HEK293 (cell line): ENCODE data around the gene XPO1.

Source experiments
- CTCF ChIA-PET: fragments of 350-600 bp; formaldehyde crosslinking; extraction: SDS; loops from one replicate; lab custom pipeline; 2021; ENCODE audit warnings: antibody characterized with exemption; lab: Yijun Ruan, JAX
- POLR2A ChIA-PET: fragments of 300-600 bp; formaldehyde crosslinking; extraction: SDS; loops from one replicate; lab custom pipeline; 2020; ENCODE audit warnings: antibody characterized with exemption, inconsistent platforms; lab: Yijun Ruan, JAX
- H3K27ac ChIP-seq: fragments of 200-500 bp; sonication (Bioruptor generic); 2 replicates; pipeline ENCODE4 v1.5.1; 2014; ENCODE audit warnings: low read depth, low read length, control low read depth, inconsistent platforms; ENCODE audit errors: extremely low read depth
- H3K36me3 ChIP-seq, 2 experiments: fragments of 200-500 bp in 1 of 2; sonication (Bioruptor generic) in 1 of 2; 1 replicate in 1 of 2; 2 replicates in 1 of 2; pipeline ENCODE4 v1.5.1; 2014 to 2017; ENCODE audit warnings: inconsistent platforms in 2 of 2, low read length in 2 of 2; ENCODE audit not compliant: control insufficient read depth in 2 of 2, insufficient read depth in 1 of 2
- H3K4me1 ChIP-seq: fragments of 200-500 bp; sonication (Bioruptor generic); 2 replicates; pipeline ENCODE4 v1.5.1; 2014; ENCODE audit warnings: mild to moderate bottlenecking, low read length, inconsistent platforms; ENCODE audit not compliant: control insufficient read depth, insufficient read depth
- H3K4me3 ChIP-seq: 2 replicates; pipeline ENCODE4 v1.5.1; 2011; ENCODE audit warnings: low read depth, mild to moderate bottlenecking, control low read depth, low read length, moderate library complexity
- H3K9me3 ChIP-seq: fragments of 200-500 bp; sonication (Bioruptor generic); 2 replicates; pipeline ENCODE4 v1.5.1; 2014; ENCODE audit warnings: low read depth, low read length, inconsistent platforms; ENCODE audit not compliant: control insufficient read depth, insufficient read depth
- IKZF3 ChIP-seq: fragments of 450-650 bp; IDR thresholded peaks from 2 replicates; pipeline ENCODE4 v1.5.0; 2018; ENCODE audit warnings: missing biosample characterization, mild to moderate bottlenecking, missing genetic modification characterization, moderate library complexity
- KLF1 ChIP-seq: fragments of 450-650 bp; formaldehyde crosslinking; IDR thresholded peaks from 2 replicates; pipeline ENCODE4 v1.5.1; 2016; ENCODE audit warnings: missing biosample characterization, missing genetic modification characterization
- PBX3 ChIP-seq: sonication (generic); formaldehyde crosslinking; IDR thresholded peaks from 2 replicates; pipeline ENCODE4 v1.8.1; 2022; ENCODE audit warnings: mild to moderate bottlenecking, moderate library complexity, missing genetic modification reagents
- SP7 ChIP-seq: fragments of 450-650 bp; formaldehyde crosslinking; IDR thresholded peaks from 2 replicates; pipeline ENCODE4 v1.5.1; 2016; ENCODE audit warnings: missing biosample characterization, missing genetic modification characterization
- TRIM28 ChIP-seq: IDR thresholded peaks from 2 replicates; pipeline ENCODE4 v1.6.1; 2011; ENCODE audit warnings: low read length, control low read depth, borderline replicate concordance
- ZNF112 ChIP-seq: fragments of 450-650 bp; formaldehyde crosslinking; IDR thresholded peaks from 2 replicates; pipeline ENCODE4 v1.5.0; 2017; ENCODE audit warnings: missing biosample characterization, missing genetic modification characterization
- ZNF114 ChIP-seq: fragments of 450-650 bp; formaldehyde crosslinking; IDR thresholded peaks from 2 replicates; pipeline ENCODE4 v1.5.0; 2017; ENCODE audit warnings: missing biosample characterization, missing genetic modification characterization
- ZNF132 ChIP-seq: fragments of 450-650 bp; formaldehyde crosslinking; IDR thresholded peaks from 2 replicates; pipeline ENCODE4 v1.5.1; 2017; ENCODE audit warnings: missing biosample characterization, missing genetic modification characterization, borderline replicate concordance
- ZNF16 ChIP-seq: fragments of 450-650 bp; formaldehyde crosslinking; IDR thresholded peaks from 2 replicates; pipeline ENCODE4 v1.5.1; 2016; ENCODE audit warnings: low read depth, missing biosample characterization, missing genetic modification characterization
- ZNF174 ChIP-seq: fragments of 450-650 bp; formaldehyde crosslinking; IDR thresholded peaks from 2 replicates; pipeline ENCODE4 v1.5.0; 2017; ENCODE audit warnings: missing biosample characterization, mild to moderate bottlenecking, missing genetic modification characterization
- ZNF202 ChIP-seq: fragments of 450-650 bp; formaldehyde crosslinking; IDR thresholded peaks from 2 replicates; pipeline ENCODE4 v1.5.1; 2016; ENCODE audit warnings: missing biosample characterization, missing genetic modification characterization, borderline replicate concordance
- ZNF211 ChIP-seq: fragments of 450-650 bp; formaldehyde crosslinking; IDR thresholded peaks from 2 replicates; pipeline ENCODE4 v1.5.1; 2016; ENCODE audit warnings: low read depth, missing biosample characterization, missing genetic modification characterization
- ZNF280C ChIP-seq: fragments of 450-650 bp; formaldehyde crosslinking; IDR thresholded peaks from 2 replicates; pipeline ENCODE4 v1.5.1; 2016; ENCODE audit warnings: missing biosample characterization, missing genetic modification characterization
- ZNF311 ChIP-seq: fragments of 450-650 bp; formaldehyde crosslinking; IDR thresholded peaks from 2 replicates; pipeline ENCODE4 v1.5.1; 2017; ENCODE audit warnings: missing biosample characterization, missing genetic modification characterization, borderline replicate concordance
- ZNF341 ChIP-seq: fragments of 450-650 bp; formaldehyde crosslinking; IDR thresholded peaks from 2 replicates; pipeline ENCODE4; 2016; ENCODE audit warnings: low read depth, missing biosample characterization, missing genetic modification characterization
- ZNF391 ChIP-seq: fragments of 450-650 bp; formaldehyde crosslinking; IDR thresholded peaks from 2 replicates; pipeline ENCODE4 v1.5.1; 2016; ENCODE audit warnings: low read depth, missing biosample characterization, missing genetic modification characterization, borderline replicate concordance
- ZNF473 ChIP-seq: fragments of 450-650 bp; formaldehyde crosslinking; IDR thresholded peaks from 2 replicates; pipeline ENCODE4 v1.5.1; 2017; ENCODE audit warnings: missing biosample characterization, missing genetic modification characterization
- ZNF488 ChIP-seq: fragments of 450-650 bp; formaldehyde crosslinking; IDR thresholded peaks from 2 replicates; pipeline ENCODE4 v1.5.1; 2016; ENCODE audit warnings: missing biosample characterization, missing genetic modification characterization
- ZNF544 ChIP-seq: fragments of 450-650 bp; formaldehyde crosslinking; IDR thresholded peaks from 2 replicates; pipeline ENCODE4 v1.5.0; 2017; ENCODE audit warnings: missing biosample characterization, missing genetic modification characterization
- ZNF580 ChIP-seq: fragments of 450-650 bp; formaldehyde crosslinking; IDR thresholded peaks from 2 replicates; pipeline ENCODE4 v1.5.1; 2016; ENCODE audit warnings: missing biosample characterization, missing genetic modification characterization
- ZNF626 ChIP-seq: fragments of 450-650 bp; sonication (Bioruptor Pico); formaldehyde crosslinking; IDR thresholded peaks from 2 replicates; pipeline ENCODE4 v1.5.1; 2018; ENCODE audit warnings: missing biosample characterization, missing genetic modification characterization, inconsistent platforms
- ZNF664 ChIP-seq: fragments of 450-650 bp; formaldehyde crosslinking; IDR thresholded peaks from 2 replicates; pipeline ENCODE4 v1.5.1; 2016; ENCODE audit warnings: missing biosample characterization, missing genetic modification characterization
- ZNF692 ChIP-seq: fragments of 450-650 bp; formaldehyde crosslinking; IDR thresholded peaks from 2 replicates; pipeline ENCODE4 v1.5.1; 2016; ENCODE audit warnings: missing biosample characterization, missing genetic modification characterization
- ZSCAN16 ChIP-seq: fragments of 450-650 bp; formaldehyde crosslinking; IDR thresholded peaks from 2 replicates; pipeline ENCODE4 v1.5.1; 2016; ENCODE audit warnings: missing biosample characterization, missing genetic modification characterization
- ZSCAN18 ChIP-seq: fragments of 450-650 bp; formaldehyde crosslinking; IDR thresholded peaks from 2 replicates; pipeline ENCODE4 v1.5.1; 2016; ENCODE audit warnings: missing biosample characterization, missing genetic modification characterization

The XPO1 gene

GRCh38 chr2:61504949-61505348 is 33.2 kb downstream of the XPO1 start (continued):
- no peak for TF ChIP-seq ZNF626 (tag by site-specific recombination)

GRCh38 chr2:61499060-61499459 is 39.1 kb downstream of the XPO1 start:
- H3K4me1 ChIP-seq = no peaks in the 10 kb centered on the region
- no peak overlapping the region for H3K27ac ChIP-seq
- no peak overlapping the region for H3K4me3 ChIP-seq
- POLR2A ChIA-PET = no interaction called here
- peaks cover 91 to 93% of the 10 kb centered on the region in 2 experiments for H3K36me3 ChIP-seq
- CTCF ChIA-PET = no interaction called here
- TF ChIP-seq IKZF3 (tag by site-specific recombination) (no peak), ZNF580 (no peak), SP7 (no peak), ZNF391 (tag by site-specific recombination) (no peak), ZNF341 (tag by site-specific recombination) (no peak), ZNF692 (tag by site-specific recombination) (no peak), ZNF544 (tag by site-specific recombination) (no peak), ZNF211 (tag by site-specific recombination) (no peak), ZNF114 (tag by site-specific recombination) (no peak), ZNF16 (tag by site-specific recombination) (no peak), ZNF311 (no peak), ZSCAN16 (no peak), TRIM28 (no peak), ZNF132 (tag by site-specific recombination) (no peak), ZNF664 (tag by site-specific recombination) (no peak), ZNF488 (no peak), PBX3 (CRISPR knock-in tag) (no peak)
- H3K9me3 ChIP-seq = no peaks in the 10 kb centered on the region

GRCh38 chr2:61493523-61493942 is 44.6 kb downstream of the XPO1 start:
- no peak overlapping the region for H3K27ac ChIP-seq
- H3K36me3 ChIP-seq = peaks cover 93 to 99% of the 10 kb centered on the region in 2 experiments
- H3K4me3 ChIP-seq = no peak overlapping the region
- ChIA-PET POLR2A (no interaction called here), CTCF (no interaction called here)
- no peaks in the 10 kb centered on the region for H3K9me3 ChIP-seq
- H3K4me1 ChIP-seq = no peaks in the 10 kb centered on the region
- TF ChIP-seq KLF1 (tag by site-specific recombination) = no peak
- no peak for TF ChIP-seq ZNF211 (tag by site-specific recombination)
- TF ChIP-seq ZNF112 = no peak
- no peak for TF ChIP-seq ZSCAN18 (tag by site-specific recombination)
- TF ChIP-seq ZNF488 = no peak
- no peak for TF ChIP-seq ZNF202 (tag by site-specific recombination)
- TF ChIP-seq ZNF473 (tag by site-specific recombination) = no peak
- no peak for TF ChIP-seq PBX3 (CRISPR knock-in tag)
- no peak for TF ChIP-seq ZNF174 (tag by site-specific recombination)
- TF ChIP-seq ZNF280C = no peak
